Neuronal stem cell (in vitro differentiated cells): ENCODE measurements around the gene CDKN2AIPNL.

ENCODE experiments used
- DNase-seq: peaks from one replicate; pipeline ENCODE4 v3.0.0-alpha.2; 2013; ENCODE audit warnings: low spot score
- H2AFZ ChIP-seq: one replicate; pipeline ENCODE4 v1.6.1; 2013; ENCODE audit warnings: mild to moderate bottlenecking, low read length, inconsistent platforms
- H2AK5ac ChIP-seq: 2 replicates; pipeline ENCODE4 v1.6.1; 2013; ENCODE audit warnings: low read depth, mild to moderate bottlenecking, inconsistent platforms, low read length, moderate library complexity, mixed read lengths
- H2BK120ac ChIP-seq: 2 replicates; pipeline ENCODE4 v1.6.1; 2013; ENCODE audit warnings: low read depth, mild to moderate bottlenecking, inconsistent platforms, low read length, moderate library complexity, mixed read lengths
- H2BK12ac ChIP-seq: one replicate; pipeline ENCODE4 v1.6.1; 2013; ENCODE audit warnings: low read length, inconsistent platforms
- H2BK15ac ChIP-seq: 2 replicates; pipeline ENCODE4 v1.6.1; 2013; ENCODE audit warnings: mild to moderate bottlenecking, low read length, inconsistent platforms, mixed read lengths
- H2BK5ac ChIP-seq: one replicate; pipeline ENCODE4 v1.6.1; 2013; ENCODE audit warnings: inconsistent platforms, mild to moderate bottlenecking, low read length, moderate library complexity
- H3K14ac ChIP-seq: one replicate; pipeline ENCODE4 v1.6.1; 2013; ENCODE audit warnings: low read length, inconsistent platforms
- H3K18ac ChIP-seq: 2 replicates; pipeline ENCODE4 v1.6.1; 2013; ENCODE audit warnings: low read length, inconsistent platforms
- H3K23ac ChIP-seq: 2 replicates; pipeline ENCODE4 v1.6.1; 2013; ENCODE audit warnings: low read depth, mild to moderate bottlenecking, mixed read lengths, low read length, inconsistent platforms; ENCODE audit not compliant: poor library complexity
- H3K27ac ChIP-seq: replicated peaks from 3 replicates; pipeline ENCODE4 v1.5.1; 2013; ENCODE audit warnings: low read length, inconsistent platforms
- H3K27me3 ChIP-seq, 3 experiments: 2 replicates each; pipeline ENCODE4 v1.6.1; 2013; ENCODE audit warnings: low read length in 3 of 3, mild to moderate bottlenecking in 2 of 3, inconsistent platforms in 1 of 3, low read depth in 1 of 3, mixed read lengths in 1 of 3, moderate library complexity in 1 of 3; ENCODE audit not compliant: control insufficient read depth in 3 of 3, insufficient read depth in 3 of 3
- H3K36me3 ChIP-seq, 2 donors: replicated peaks in 1 of 2; 2 replicates each; pipeline ENCODE4 v1.6.1; 2013; ENCODE audit warnings: low read length in 2 of 2; ENCODE audit not compliant: control insufficient read depth in 2 of 2, insufficient read depth in 2 of 2
- H3K4ac ChIP-seq: 2 replicates; pipeline ENCODE4 v1.6.1; 2013; ENCODE audit warnings: inconsistent platforms, mild to moderate bottlenecking, low read length, moderate library complexity
- H3K4me1 ChIP-seq, 2 donors: 1 replicate in 1 of 2; 2 replicates in 1 of 2; pipeline ENCODE4 v1.6.1; 2013; ENCODE audit warnings: low read length in 2 of 2, low read depth in 1 of 2; ENCODE audit not compliant: control insufficient read depth in 2 of 2, insufficient read depth in 1 of 2
- H3K4me2 ChIP-seq: one replicate; pipeline ENCODE4 v1.6.1; 2013; ENCODE audit warnings: mild to moderate bottlenecking, low read length, inconsistent platforms; ENCODE audit not compliant: insufficient read depth, poor library complexity, severe bottlenecking
- H3K4me3 ChIP-seq, 2 donors: 2 replicates each; pipeline ENCODE4 v1.5.1; 2013; ENCODE audit warnings: low read length in 2 of 2, mild to moderate bottlenecking in 2 of 2, inconsistent platforms in 1 of 2, moderate library complexity in 1 of 2
- H3K79me1 ChIP-seq: one replicate; pipeline ENCODE4 v1.6.1; 2013; ENCODE audit warnings: low read depth, mild to moderate bottlenecking, inconsistent platforms, low read length, moderate library complexity
- H3K9ac ChIP-seq: one replicate; pipeline ENCODE4 v1.6.1; 2013; ENCODE audit warnings: mild to moderate bottlenecking, low read depth, low read length, inconsistent platforms; ENCODE audit not compliant: poor library complexity
- H3K9me3 ChIP-seq, 2 donors: replicated peaks in 1 of 2; 2 replicates each; pipeline versions ENCODE3 to v1.6.1; 2013; ENCODE audit warnings: low read length in 2 of 2, mild to moderate bottlenecking in 2 of 2, inconsistent platforms in 1 of 2, low read depth in 1 of 2, mixed read lengths in 1 of 2, moderate library complexity in 1 of 2; ENCODE audit not compliant: control insufficient read depth in 2 of 2, insufficient read depth in 1 of 2
- H4K8ac ChIP-seq: one replicate; pipeline ENCODE4 v1.6.1; 2013; ENCODE audit warnings: low read depth, mild to moderate bottlenecking, inconsistent platforms, low read length, moderate library complexity
- H4K91ac ChIP-seq: one replicate; pipeline ENCODE4 v1.6.1; 2013; ENCODE audit warnings: low read length, low read depth, mild to moderate bottlenecking, inconsistent platforms; ENCODE audit not compliant: poor library complexity
- WGBS, 2 donors: extraction: QIAGEN DNeasy Blood & Tissue Kit; methylation state at CpG; one replicate each; pipeline ENCODE4 v1.1.7; 2013; ENCODE audit warnings: missing lambda C conversion rate in 2 of 2, mixed read lengths in 1 of 2; ENCODE audit not compliant: insufficient read length in 2 of 2, insufficient replicate concordance in 1 of 2; ENCODE audit errors: extremely low coverage in 2 of 2; 5-methylcytosine and 5-hydroxymethylcytosine counted together

Gene CDKN2AIPNL

GRCh38 chr5:134449167-134449566, 37.5 kb upstream of the CDKN2AIPNL start:
- no peak overlapping the region for H4K8ac ChIP-seq
- no peak overlapping the region for H3K23ac ChIP-seq
- peaks cover 0 to 3% of the 10 kb centered on the region in 2 donors for H3K9me3 ChIP-seq
- H2AK5ac ChIP-seq: no peak overlapping the region
- H3K27ac ChIP-seq: no peak overlapping the region
- H3K18ac ChIP-seq: peak overlapping the region; percentile 29
- peaks cover 0 to 24% (median 0%) of the 10 kb centered on the region in 3 experiments for H3K27me3 ChIP-seq
- H2AFZ ChIP-seq: no peak overlapping the region
- no peak for DNase-seq
- no peak overlapping the region for H3K4ac ChIP-seq
- no peaks in the 10 kb centered on the region for H3K36me3 ChIP-seq
- no peak overlapping the region for H4K91ac ChIP-seq
- no CpG with 5 or more reads among the region's 2 CpGs for WGBS, 2 donors
- no peak overlapping the region for H2BK120ac ChIP-seq
- H2BK15ac ChIP-seq: no peak overlapping the region
- no peak overlapping the region for H3K4me2 ChIP-seq
- H3K14ac ChIP-seq: no peak overlapping the region
- H3K9ac ChIP-seq: no peak overlapping the region
- H2BK5ac ChIP-seq: no peak overlapping the region
- H3K79me1 ChIP-seq: no peaks in the 10 kb centered on the region
- H2BK12ac ChIP-seq: no peak overlapping the region
- no peaks in the 10 kb centered on the region for H3K4me1 ChIP-seq
- no peak overlapping the region for H3K4me3 ChIP-seq

GRCh38 chr5:134447815-134448520, 36.3 kb upstream of the CDKN2AIPNL start:
- no peak overlapping the region for H2BK120ac ChIP-seq
- H3K4me1 ChIP-seq: no peaks in the 10 kb centered on the region
- no peak overlapping the region for H2AK5ac ChIP-seq
- no peak overlapping the region for H3K14ac ChIP-seq
- H4K91ac ChIP-seq: no peak overlapping the region
- no peaks in the 10 kb centered on the region for H3K79me1 ChIP-seq
- H3K4me2 ChIP-seq: no peak overlapping the region
- no peak overlapping the region for H3K23ac ChIP-seq
- no peak overlapping the region for H2BK15ac ChIP-seq
- no peak overlapping the region for H3K4ac ChIP-seq
- H3K36me3 ChIP-seq: no peaks in the 10 kb centered on the region
- H4K8ac ChIP-seq: no peak overlapping the region
- no peak for DNase-seq
- no peak overlapping the region for H3K18ac ChIP-seq
- H3K9ac ChIP-seq: no peak overlapping the region
- H3K27me3 ChIP-seq: peaks cover 0 to 29% (median 0%) of the 10 kb centered on the region in 3 experiments
- no peak overlapping the region for H2AFZ ChIP-seq
- H2BK12ac ChIP-seq: no peak overlapping the region
- H3K4me3 ChIP-seq: no peak overlapping the region
- no CpG with 5 or more reads among the region's 7 CpGs for WGBS, 2 donors
- H3K9me3 ChIP-seq: peaks cover 0 to 3% of the 10 kb centered on the region in 2 donors
- H2BK5ac ChIP-seq: no peak overlapping the region
- no peak overlapping the region for H3K27ac ChIP-seq

- no peak overlapping the region for H3K18ac ChIP-seq
- no peak overlapping the region for H3K14ac ChIP-seq
- no peak for DNase-seq
- no peak overlapping the region for H4K91ac ChIP-seq
- H3K4me3 ChIP-seq: no peak overlapping the region
- peaks cover 0 to 3% of the 10 kb centered on the region in 2 donors for H3K9me3 ChIP-seq
- H3K9ac ChIP-seq: no peak overlapping the region
- H2BK120ac ChIP-seq: no peak overlapping the region
- no peak overlapping the region for H2AFZ ChIP-seq
- H3K79me1 ChIP-seq: no peaks in the 10 kb centered on the region
- H4K8ac ChIP-seq: no peak overlapping the region
- peak overlapping the region; percentile 8 for H2AK5ac ChIP-seq
- H2BK5ac ChIP-seq: no peak overlapping the region
- no peaks in the 10 kb centered on the region for H3K4me1 ChIP-seq
- no CpG with 5 or more reads among the region's 2 CpGs for WGBS, 2 donors
- H3K36me3 ChIP-seq: no peaks in the 10 kb centered on the region
- no peak overlapping the region for H2BK12ac ChIP-seq
- H3K4ac ChIP-seq: no peak overlapping the region
- no peak overlapping the region for H3K27ac ChIP-seq
- no peak overlapping the region for H2BK15ac ChIP-seq
- H3K23ac ChIP-seq: no peak overlapping the region
- no peak overlapping the region for H3K4me2 ChIP-seq
- peaks cover 0 to 27% (median 0%) of the 10 kb centered on the region in 3 experiments for H3K27me3 ChIP-seq
Measured at GRCh38 chr5:134446938-134447337, 35.3 kb upstream of the CDKN2AIPNL start.

GRCh38 chr5:134445856-134446818, 34.5 kb upstream of the CDKN2AIPNL start:
- H3K36me3 ChIP-seq: no peaks in the 10 kb centered on the region
- H4K8ac ChIP-seq: no peak overlapping the region
- peak overlapping the region; percentile 8 for H2AK5ac ChIP-seq
- no peak overlapping the region for H2BK12ac ChIP-seq
- no peak overlapping the region for H2BK120ac ChIP-seq
- H3K9ac ChIP-seq: no peak overlapping the region
- H3K27me3 ChIP-seq: peaks cover 0 to 21% (median 0%) of the 10 kb centered on the region in 3 experiments
- no peak overlapping the region for H3K4ac ChIP-seq
- no peak overlapping the region for H2BK15ac ChIP-seq
- no peak overlapping the region for H2BK5ac ChIP-seq
- H3K79me1 ChIP-seq: no peaks in the 10 kb centered on the region
- peak overlapping the region; percentile 13 for H3K23ac ChIP-seq
- peak overlapping the region in 1 of 2 donors; percentile 31 for H3K4me3 ChIP-seq
- no peaks in the 10 kb centered on the region for H3K4me1 ChIP-seq
- no peak overlapping the region for H3K18ac ChIP-seq
- H4K91ac ChIP-seq: no peak overlapping the region
- H3K4me2 ChIP-seq: no peak overlapping the region
- no peak overlapping the region for H2AFZ ChIP-seq
- no peak overlapping the region for H3K27ac ChIP-seq
- H3K9me3 ChIP-seq: peaks cover 0 to 3% of the 10 kb centered on the region in 2 donors
- no peak overlapping the region for H3K14ac ChIP-seq
- WGBS, 2 donors: no CpG with 5 or more reads among the region's 8 CpGs
- DNase-seq: no peak
